PC-3 (cell line): ENCODE results near the gene PLPPR5. TPM values are rescaled to one million over a fixed set of nuclear protein-coding genes. Genes with fewer than 3 reads are reported as not detected.

ENCODE experiments used
- ATAC-seq: fragments of 200-7000 bp; cut with Tn5 transposase; 2 replicates; pipeline ENCODE4 v1.9.1; 2020; ENCODE audit warnings: mild to moderate bottlenecking, moderate library complexity
- BruUV-seq: library from RNA; stranded (reverse); fragments of 400-500 nt; replicated peaks from 2 replicates; lab custom pipeline; 2021; lab: Mats Ljungman, UMichigan
- CTCF ChIA-PET: fragments of 300-600 bp; sonication (Branson Sonifier 250); formaldehyde crosslinking; loops from one replicate; lab custom pipeline; 2022; ENCODE audit warnings: antibody characterized with exemption; lab: Charles Lee
- POLR2A ChIA-PET: fragments of 300-600 bp; sonication (Branson Sonifier 250); formaldehyde crosslinking; loops from one replicate; lab custom pipeline; 2022; ENCODE audit warnings: antibody characterized with exemption; ENCODE audit not compliant: unreplicated experiment; lab: Charles Lee
- DNase-seq: peaks from one replicate; pipeline ENCODE4 v3.0.0-alpha.2; 2015
- H2AFZ ChIP-seq: fragments of 300-600 bp; sonication (generic); 2 replicates; pipeline ENCODE4 v1.6.0; 2016; ENCODE audit warnings: antibody characterized with exemption, low read length
- H3F3A ChIP-seq: fragments of 300-600 bp; sonication (generic); one replicate; pipeline ENCODE4 v1.6.0; 2017; ENCODE audit warnings: antibody characterized with exemption, low read length, control low read depth, mild to moderate bottlenecking; ENCODE audit not compliant: unreplicated experiment
- H3K27ac ChIP-seq: fragments of 300-600 bp; sonication (generic); 2 replicates; pipeline ENCODE4 v1.5.1; 2016; ENCODE audit warnings: mild to moderate bottlenecking, low read length
- H3K27me3 ChIP-seq: fragments of 300-600 bp; sonication (generic); 2 replicates; pipeline ENCODE4 v1.6.1; 2016; ENCODE audit warnings: low read length, mixed read lengths
- H3K36me3 ChIP-seq: fragments of 300-600 bp; sonication (generic); 2 replicates; pipeline ENCODE4 v1.6.1; 2016; ENCODE audit warnings: low read depth, mixed run types, low read length, mixed read lengths
- H3K4me1 ChIP-seq: fragments of 300-600 bp; sonication (generic); 2 replicates; pipeline ENCODE4 v1.5.1; 2016; ENCODE audit warnings: low read length; ENCODE audit not compliant: insufficient read depth
- H3K4me2 ChIP-seq: fragments of 300-600 bp; sonication (generic); 2 replicates; pipeline ENCODE4 v1.6.0; 2016; ENCODE audit warnings: low read length
- H3K4me3 ChIP-seq: fragments of 300-600 bp; sonication (generic); 2 replicates; pipeline ENCODE4 v1.5.1; 2016; ENCODE audit warnings: mild to moderate bottlenecking, low read length, mixed read lengths
- H3K79me2 ChIP-seq: fragments of 300-600 bp; sonication (generic); 2 replicates; pipeline ENCODE4 v1.6.1; 2017; ENCODE audit warnings: low read length, mixed read lengths
- H3K9ac ChIP-seq: fragments of 300-600 bp; sonication (generic); 2 replicates; pipeline ENCODE4 v1.6.0; 2016; ENCODE audit warnings: mild to moderate bottlenecking, low read length
- H3K9me2 ChIP-seq: fragments of 300-600 bp; sonication (generic); replicated peaks from 2 replicates; pipeline ENCODE4 v1.6.1; 2016; ENCODE audit warnings: mixed run types, low read length, mixed read lengths
- H3K9me3 ChIP-seq: fragments of 300-600 bp; sonication (generic); 2 replicates; pipeline ENCODE4 v1.6.1; 2016; ENCODE audit warnings: low read length, mixed read lengths
- H4K20me1 ChIP-seq: fragments of 300-600 bp; sonication (generic); 2 replicates; pipeline ENCODE4 v1.6.1; 2016; ENCODE audit warnings: low read length, mixed read lengths
- EZH2 ChIP-seq: fragments of 300-600 bp; sonication (generic); IDR thresholded peaks from one replicate; pipeline ENCODE4 v1.6.1; 2017; ENCODE audit warnings: antibody characterized with exemption, mild to moderate bottlenecking, low read length; ENCODE audit not compliant: unreplicated experiment
- EZH2phosphoT487 ChIP-seq: fragments of 300-600 bp; sonication (generic); IDR thresholded peaks from 2 replicates; pipeline ENCODE4 v1.6.1; 2018; ENCODE audit warnings: mild to moderate bottlenecking, antibody characterized with exemption, low read length, borderline replicate concordance
- intact Hi-C: fragments of 100-400 bp; cut with micrococcal nuclease; formaldehyde crosslinking; loops from 2 replicates; pipeline ENCODE4 v1.9.0; 2023
- total RNA-seq: library from RNA; depleted of rRNA; stranded (reverse); fragments of >200 nt; gene quantifications from 2 replicates; pipeline ENCODE4 v1.2.3, GENCODE V29; 2014
- TF ChIP-seq, protein P1 (sequence below): fragments of 300-600 bp; sonication (generic); conservative IDR thresholded peaks from 2 replicates; pipeline ENCODE4 v1.5.1; 2017; ENCODE audit warnings: antibody characterized with exemption, low read depth, mild to moderate bottlenecking, low read length

PLPPR5 gene
- total RNA-seq, 1 experiment from 2014 or later: 2.1 TPM

DNA sequence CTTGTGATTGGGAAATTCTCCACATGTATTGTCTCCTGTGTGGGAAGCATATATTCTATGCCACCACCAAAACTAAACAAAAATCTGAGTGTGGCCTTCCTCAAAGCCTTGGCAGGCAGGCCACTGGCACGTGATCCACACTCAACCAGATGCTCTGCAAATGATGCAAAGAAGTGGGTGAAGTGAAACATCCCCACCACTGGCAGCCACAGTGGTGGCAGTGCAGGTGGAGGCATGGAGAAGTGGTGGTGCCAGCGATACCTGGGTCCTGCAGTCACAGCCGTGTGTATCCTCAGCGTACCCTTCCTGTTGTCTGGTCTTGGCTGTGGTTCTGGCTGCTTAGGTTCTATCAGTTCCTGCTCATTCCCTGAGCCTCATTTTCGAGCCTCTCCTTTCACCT, 65.2 kb downstream of the PLPPR5 start:
- CTCF ChIA-PET: no interaction called here
- Histone ChIP-seq H3K27me3 (no peaks in the 10 kb centered on the region), H3K9me3 (no peaks in the 10 kb centered on the region), H3K9ac (no peak overlapping the region), H3K27ac (no peak overlapping the region), H2AFZ (no peak overlapping the region), H3K4me1 (peaks cover 8% of the 10 kb centered on the region), H3F3A (no peaks in the 10 kb centered on the region), H3K79me2 (no peaks in the 10 kb centered on the region), H3K4me3 (no peak overlapping the region), H4K20me1 (no peaks in the 10 kb centered on the region), H3K9me2 (no peaks in the 10 kb centered on the region), H3K36me3 (no peaks in the 10 kb centered on the region), H3K4me2 (no peak overlapping the region)
- POLR2A ChIA-PET: interaction anchor here (0.7 kb wide), 1 partner anchor 26 kb away, joined by 3 read pairs; no protein-coding TSS in a partner anchor
- no TSS peak for BruUV-seq
- ATAC-seq (no peak), DNase-seq (no peak)
- intact Hi-C loops: no loop called here
- no peak for TF ChIP-seq EZH2
- TF ChIP-seq EZH2phosphoT487: no peak
- TF ChIP-seq, protein P1, sequence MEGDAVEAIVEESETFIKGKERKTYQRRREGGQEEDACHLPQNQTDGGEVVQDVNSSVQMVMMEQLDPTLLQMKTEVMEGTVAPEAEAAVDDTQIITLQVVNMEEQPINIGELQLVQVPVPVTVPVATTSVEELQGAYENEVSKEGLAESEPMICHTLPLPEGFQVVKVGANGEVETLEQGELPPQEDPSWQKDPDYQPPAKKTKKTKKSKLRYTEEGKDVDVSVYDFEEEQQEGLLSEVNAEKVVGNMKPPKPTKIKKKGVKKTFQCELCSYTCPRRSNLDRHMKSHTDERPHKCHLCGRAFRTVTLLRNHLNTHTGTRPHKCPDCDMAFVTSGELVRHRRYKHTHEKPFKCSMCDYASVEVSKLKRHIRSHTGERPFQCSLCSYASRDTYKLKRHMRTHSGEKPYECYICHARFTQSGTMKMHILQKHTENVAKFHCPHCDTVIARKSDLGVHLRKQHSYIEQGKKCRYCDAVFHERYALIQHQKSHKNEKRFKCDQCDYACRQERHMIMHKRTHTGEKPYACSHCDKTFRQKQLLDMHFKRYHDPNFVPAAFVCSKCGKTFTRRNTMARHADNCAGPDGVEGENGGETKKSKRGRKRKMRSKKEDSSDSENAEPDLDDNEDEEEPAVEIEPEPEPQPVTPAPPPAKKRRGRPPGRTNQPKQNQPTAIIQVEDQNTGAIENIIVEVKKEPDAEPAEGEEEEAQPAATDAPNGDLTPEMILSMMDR: no peak

DNA sequence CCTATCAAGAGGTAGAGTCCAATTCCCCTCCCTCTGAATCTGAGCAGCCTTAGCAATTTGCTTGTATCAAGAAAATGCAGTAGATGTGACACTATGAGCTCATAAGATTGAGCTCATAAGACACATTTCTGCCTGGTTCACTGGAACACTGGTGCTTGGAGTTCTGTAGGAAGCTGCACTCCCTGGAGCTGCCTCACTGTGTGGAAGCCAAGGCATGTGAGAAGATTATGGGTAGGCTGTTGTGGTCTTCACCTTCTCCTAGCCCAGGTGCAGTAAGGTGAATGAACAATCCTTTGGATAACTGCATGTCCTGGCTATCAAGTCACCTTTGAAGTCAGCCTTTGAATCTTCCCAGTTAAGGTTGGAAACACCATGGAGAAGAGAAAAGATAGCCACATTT, 67.3 kb downstream of the PLPPR5 start:
- no peaks in the 10 kb centered on the region for H3K79me2 ChIP-seq
- H3K27ac ChIP-seq: no peak overlapping the region
- no peak overlapping the region for H2AFZ ChIP-seq
- no peaks in the 10 kb centered on the region for H3K36me3 ChIP-seq
- ChIA-PET POLR2A (interaction anchor here (0.5 kb wide), 1 partner anchor 18 kb away, joined by 3 read pairs; no protein-coding TSS in a partner anchor), CTCF (interaction anchor here (0.5 kb wide), 1 partner anchor 1286 kb away, joined by 3 read pairs; no protein-coding TSS in a partner anchor)
- ATAC-seq (no peak), DNase-seq (no peak)
- H4K20me1 ChIP-seq: no peaks in the 10 kb centered on the region
- no peak for TF ChIP-seq EZH2phosphoT487
- TF ChIP-seq, protein P1: no peak
- no peak for TF ChIP-seq EZH2
- H3K9me3 ChIP-seq: no peaks in the 10 kb centered on the region
- H3K4me2 ChIP-seq: no peak overlapping the region
- no TSS peak for BruUV-seq
- no peaks in the 10 kb centered on the region for H3K27me3 ChIP-seq
- H3K4me1 ChIP-seq: peaks cover 8% of the 10 kb centered on the region
- intact Hi-C loops: no loop called here
- H3K9ac ChIP-seq: no peak overlapping the region
- H3F3A ChIP-seq: no peaks in the 10 kb centered on the region
- no peak overlapping the region for H3K4me3 ChIP-seq
- no peaks in the 10 kb centered on the region for H3K9me2 ChIP-seq

DNA sequence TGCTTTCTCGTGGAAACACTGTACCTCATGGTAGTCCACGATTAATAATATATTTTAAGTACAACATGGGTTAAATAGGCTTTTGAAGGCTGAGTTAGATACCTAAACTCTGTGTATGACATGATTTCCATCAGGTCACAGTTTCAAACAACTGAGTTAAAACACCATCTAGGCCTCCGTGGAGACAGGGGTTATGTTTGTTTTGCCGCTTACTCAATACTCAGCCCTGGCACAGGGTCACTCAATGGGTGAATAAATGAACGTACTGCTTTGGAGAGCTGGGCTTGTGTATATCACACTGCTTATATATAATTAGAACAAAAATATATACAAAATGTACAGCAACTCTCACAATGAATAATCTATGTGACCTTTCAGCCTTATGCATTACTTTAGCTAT, 72.5 kb downstream of the PLPPR5 start:
- H3K4me2 ChIP-seq: no peak overlapping the region
- no peak overlapping the region for H3K27ac ChIP-seq
- no peaks in the 10 kb centered on the region for H4K20me1 ChIP-seq
- H3K79me2 ChIP-seq: no peaks in the 10 kb centered on the region
- intact Hi-C loops: no loop called here
- no peaks in the 10 kb centered on the region for H3K9me3 ChIP-seq
- ChIA-PET POLR2A (no interaction called here), CTCF (no interaction called here)
- H3F3A ChIP-seq: no peaks in the 10 kb centered on the region
- no peaks in the 10 kb centered on the region for H3K36me3 ChIP-seq
- DNase-seq: no peak
- H3K9me2 ChIP-seq: no peaks in the 10 kb centered on the region
- no TSS peak for BruUV-seq
- TF ChIP-seq, protein P1: no peak
- no peaks in the 10 kb centered on the region for H3K4me1 ChIP-seq
- H3K27me3 ChIP-seq: no peaks in the 10 kb centered on the region
- no peak for ATAC-seq
- no peak overlapping the region for H3K4me3 ChIP-seq
- H2AFZ ChIP-seq: no peak overlapping the region
- no peak overlapping the region for H3K9ac ChIP-seq
